Stomach (tissue), 4 donors: ENCODE data around the gene CAMK2A.

Experiments used
- EP300 ChIP-seq: sonication (generic); formaldehyde crosslinking; IDR thresholded peaks from one replicate; pipeline ENCODE4 v1.6.1; 2017; ENCODE audit warnings: antibody characterized with exemption
- POLR2A ChIP-seq, 4 donors: fragments of 450-650 bp; IDR thresholded peaks; one replicate each; pipeline ENCODE4 v1.6.1; 2016; ENCODE audit warnings: antibody characterized with exemption in 4 of 4, control low read depth in 2 of 4, mild to moderate bottlenecking in 1 of 4, moderate library complexity in 1 of 4
- POLR2AphosphoS5 ChIP-seq, 3 donors: sonication (generic); formaldehyde crosslinking; IDR thresholded peaks; one replicate each; pipeline ENCODE4 v1.6.1; 2016; ENCODE audit warnings: antibody characterized with exemption in 3 of 3
- TF ChIP-seq, protein P1 (sequence below), 7 experiments: fragments of 450-650 bp in 4 of 7; fragments of 200-600 bp in 3 of 7; sonication (generic) in 3 of 7; IDR thresholded peaks; one replicate each; pipeline ENCODE4 v1.5.1; 2016 to 2019; ENCODE audit warnings: antibody characterized with exemption in 7 of 7, control low read depth in 2 of 7, mild to moderate bottlenecking in 1 of 7

DNA sequence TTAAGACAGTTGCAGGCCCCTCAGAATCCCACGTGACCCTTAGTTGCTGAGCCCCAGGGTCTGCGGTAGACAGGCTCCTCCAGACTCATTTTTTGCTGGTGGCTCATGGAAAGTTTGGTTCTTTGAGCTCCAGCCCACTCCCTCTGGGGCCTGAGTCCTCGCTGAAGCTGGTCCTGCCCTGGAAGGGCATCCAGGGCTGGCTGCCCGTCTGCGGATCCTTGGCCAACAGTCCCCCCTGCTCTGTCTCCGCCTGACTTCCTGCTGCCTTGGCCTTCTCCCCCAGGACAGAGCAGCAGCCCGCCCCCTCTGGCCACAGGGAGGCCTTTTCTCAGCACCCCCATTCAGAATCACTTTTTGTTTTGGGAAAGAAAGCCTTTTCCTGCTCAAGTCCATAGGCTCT lies 75.3 kb downstream of the CAMK2A start:
- TF ChIP-seq, protein P1, sequence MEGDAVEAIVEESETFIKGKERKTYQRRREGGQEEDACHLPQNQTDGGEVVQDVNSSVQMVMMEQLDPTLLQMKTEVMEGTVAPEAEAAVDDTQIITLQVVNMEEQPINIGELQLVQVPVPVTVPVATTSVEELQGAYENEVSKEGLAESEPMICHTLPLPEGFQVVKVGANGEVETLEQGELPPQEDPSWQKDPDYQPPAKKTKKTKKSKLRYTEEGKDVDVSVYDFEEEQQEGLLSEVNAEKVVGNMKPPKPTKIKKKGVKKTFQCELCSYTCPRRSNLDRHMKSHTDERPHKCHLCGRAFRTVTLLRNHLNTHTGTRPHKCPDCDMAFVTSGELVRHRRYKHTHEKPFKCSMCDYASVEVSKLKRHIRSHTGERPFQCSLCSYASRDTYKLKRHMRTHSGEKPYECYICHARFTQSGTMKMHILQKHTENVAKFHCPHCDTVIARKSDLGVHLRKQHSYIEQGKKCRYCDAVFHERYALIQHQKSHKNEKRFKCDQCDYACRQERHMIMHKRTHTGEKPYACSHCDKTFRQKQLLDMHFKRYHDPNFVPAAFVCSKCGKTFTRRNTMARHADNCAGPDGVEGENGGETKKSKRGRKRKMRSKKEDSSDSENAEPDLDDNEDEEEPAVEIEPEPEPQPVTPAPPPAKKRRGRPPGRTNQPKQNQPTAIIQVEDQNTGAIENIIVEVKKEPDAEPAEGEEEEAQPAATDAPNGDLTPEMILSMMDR (IDR thresholded peaks at IDR 0.05): no peak
- no peak for TF ChIP-seq POLR2A (IDR thresholded peaks at IDR 0.05)
- TF ChIP-seq EP300: no peak
- no peak for TF ChIP-seq POLR2AphosphoS5 (IDR thresholded peaks at IDR 0.05)
